HCT116 (cell line): ENCODE data around the gene BTD. TPM values are rescaled to one million over a fixed set of nuclear protein-coding genes. Genes with fewer than 3 reads are reported as not detected.

Experiments used
- ATAC-seq: fragments of 200-7000 bp; cut with Tn5 transposase; 2 replicates; pipeline ENCODE4 v1.9.1; 2020; ENCODE audit warnings: mild to moderate bottlenecking, moderate library complexity
- BruUV-seq: library from RNA; stranded (reverse); fragments of 400-500 nt; replicated peaks from 2 replicates; lab custom pipeline; 2021; lab: Mats Ljungman, UMichigan
- CTCF ChIA-PET: fragments of 300-600 bp; sonication (Branson Sonifier 250); formaldehyde crosslinking; loops from one replicate; lab custom pipeline; 2021; ENCODE audit warnings: antibody characterized with exemption; lab: Charles Lee
- POLR2A ChIA-PET: fragments of 300-600, 350-600 bp; sonication (Branson Sonifier 250); formaldehyde crosslinking; loops from one replicate; lab custom pipeline; 2021; ENCODE audit warnings: antibody characterized with exemption; lab: Charles Lee
- RAD21 ChIA-PET, 2 experiments: fragments of 300-600 bp; sonication (Branson Sonifier 250); formaldehyde crosslinking; loops; one replicate each; lab custom pipeline; 2023; ENCODE audit warnings: low total read pairs in 2 of 2; ENCODE audit not compliant: uncharacterized antibody in 2 of 2, unreplicated experiment in 2 of 2, low non-redundant PET in 1 of 2; lab: Charles Lee
- DNase-seq: peaks from one replicate; pipeline ENCODE4 v3.0.0-alpha.2; 2010; ENCODE audit warnings: low read depth, low spot score
- H2AFZ ChIP-seq: fragments of 200-600 bp; shearing (Covaris generic), sonication (generic); 2 replicates; pipeline ENCODE4 v1.6.1; 2017; ENCODE audit warnings: low read depth, mixed run types, mixed read lengths, antibody characterized with exemption, low read length; ENCODE audit not compliant: poor library complexity, severe bottlenecking
- H3K27ac ChIP-seq: 2 replicates; pipeline ENCODE4 v1.5.1; 2012; ENCODE audit warnings: low read depth, low read length
- H3K27me3 ChIP-seq: fragments of 200-600 bp; sonication (generic); 2 replicates; pipeline ENCODE4 v1.6.1; 2016; ENCODE audit warnings: mixed run types, low read length, mixed read lengths; ENCODE audit not compliant: insufficient read depth
- H3K36me3 ChIP-seq, 2 experiments: fragments of 200-500 bp in 1 of 2; fragments of 200-600 bp in 1 of 2; sonication (Bioruptor generic) in 1 of 2; sonication (generic) in 1 of 2; 2 replicates each; pipeline versions ENCODE4 v1.5.1 to v1.6.1; 2014 to 2016; ENCODE audit warnings: low read length in 2 of 2, inconsistent platforms in 1 of 2, mixed read lengths in 1 of 2, mixed run types in 1 of 2; ENCODE audit not compliant: insufficient read depth in 2 of 2, control insufficient read depth in 1 of 2
- H3K4me1 ChIP-seq, 2 experiments: fragments of 200-600 bp in 1 of 2; sonication (generic) in 1 of 2; 2 replicates each; pipeline versions ENCODE4 v1.5.1 to v1.6.1; 2012 to 2017; ENCODE audit warnings: low read length in 2 of 2, inconsistent platforms in 1 of 2, mild to moderate bottlenecking in 1 of 2, mixed read lengths in 1 of 2, mixed run types in 1 of 2, moderate library complexity in 1 of 2; ENCODE audit not compliant: insufficient read depth in 2 of 2, control insufficient read depth in 1 of 2
- H3K4me2 ChIP-seq: fragments of 200-600 bp; sonication (generic); 2 replicates; pipeline ENCODE4 v1.6.1; 2017; ENCODE audit warnings: mixed run types, low read length, mixed read lengths
- H3K4me3 ChIP-seq, 2 experiments: fragments of 200-600 bp in 1 of 2; sonication (generic) in 1 of 2; replicated peaks in 1 of 2; 2 replicates each; pipeline ENCODE4 v1.5.1; 2011 to 2016; ENCODE audit warnings: low read length in 2 of 2, control low read depth in 1 of 2, low read depth in 1 of 2, mild to moderate bottlenecking in 1 of 2, mixed read lengths in 1 of 2, mixed run types in 1 of 2
- H3K79me2 ChIP-seq: fragments of 200-600 bp; sonication (generic); 2 replicates; pipeline ENCODE4 v1.6.1; 2017; ENCODE audit warnings: mild to moderate bottlenecking, mixed run types, low read length, moderate library complexity, mixed read lengths; ENCODE audit not compliant: insufficient read depth
- H3K9ac ChIP-seq: fragments of 200-600 bp; sonication (generic); 2 replicates; pipeline ENCODE4 v1.6.1; 2016; ENCODE audit warnings: low read length, mixed read lengths
- H3K9me2 ChIP-seq: fragments of 200-600 bp; sonication (generic), shearing (Covaris generic); 2 replicates; pipeline ENCODE4 v1.6.1; 2017; ENCODE audit warnings: mixed run types, mild to moderate bottlenecking, moderate library complexity; ENCODE audit not compliant: insufficient read depth
- H3K9me3 ChIP-seq, 2 experiments: fragments of 200-500 bp in 1 of 2; fragments of 200-600 bp in 1 of 2; sonication (Bioruptor generic) in 1 of 2; sonication (generic) in 1 of 2; 2 replicates each; pipeline ENCODE4 v1.6.1; 2014 to 2017; ENCODE audit warnings: low read length in 2 of 2, mixed read lengths in 2 of 2, inconsistent platforms in 1 of 2, low read depth in 1 of 2, mild to moderate bottlenecking in 1 of 2, mixed run types in 1 of 2, moderate library complexity in 1 of 2; ENCODE audit not compliant: control insufficient read depth in 1 of 2, insufficient read depth in 1 of 2
- H4K20me1 ChIP-seq: fragments of 200-600 bp; sonication (generic), shearing (Covaris generic); 2 replicates; pipeline ENCODE4 v1.6.1; 2017; ENCODE audit warnings: mixed run types, mild to moderate bottlenecking, moderate library complexity; ENCODE audit not compliant: insufficient read depth
- CBX3 ChIP-seq: IDR thresholded peaks from 2 replicates; pipeline ENCODE4 v1.6.1; 2012; ENCODE audit warnings: low read depth
- FOSL1 ChIP-seq: IDR thresholded peaks from 2 replicates; pipeline ENCODE4 v1.6.1; 2012; ENCODE audit warnings: low read depth
- JUND ChIP-seq: IDR thresholded peaks from 2 replicates; pipeline ENCODE4 v1.6.1; 2012
- POLR2A ChIP-seq: IDR thresholded peaks from 2 replicates; pipeline ENCODE4 v1.7.0; 2011; ENCODE audit warnings: borderline replicate concordance; ENCODE audit not compliant: insufficient read depth, insufficient read length; ENCODE audit errors: extremely low read depth
- RAD21 ChIP-seq: IDR thresholded peaks from 2 replicates; pipeline ENCODE4 v1.6.1; 2012; ENCODE audit warnings: low read depth, mild to moderate bottlenecking
- intact Hi-C: fragments of 100-400 bp; cut with micrococcal nuclease; formaldehyde crosslinking; loops from 2 replicates; pipeline ENCODE4 v1.10.0; 2022
- total RNA-seq: library from RNA; stranded (reverse); gene quantifications from one replicate; pipeline ENCODE4 v1.2.1, GENCODE V29; 2021; ENCODE audit not compliant: unreplicated experiment
- TF ChIP-seq, protein P1 (sequence below): IDR thresholded peaks from 2 replicates; pipeline ENCODE4 v1.6.1; 2012
- TF ChIP-seq, protein P2 (sequence below), 3 experiments: fragments of 200-600 bp in 1 of 3; sonication (generic) in 1 of 3; IDR thresholded peaks in 2 of 3; conservative IDR thresholded peaks in 1 of 3; 2 replicates each; pipeline ENCODE4 v1.5.1; 2012 to 2017; ENCODE audit warnings: low read depth in 2 of 3, low read length in 2 of 3, antibody characterized with exemption in 1 of 3, borderline replicate concordance in 1 of 3, control low read depth in 1 of 3, mild to moderate bottlenecking in 1 of 3, mixed read lengths in 1 of 3, mixed run types in 1 of 3, moderate library complexity in 1 of 3; ENCODE audit not compliant: insufficient read depth in 1 of 3
- TF ChIP-seq, protein P3 (sequence below): IDR thresholded peaks from 2 replicates; pipeline ENCODE4 v1.6.1; 2012; ENCODE audit warnings: low read depth
- TF ChIP-seq, protein P4 (sequence below): IDR thresholded peaks from 2 replicates; pipeline ENCODE4 v1.6.1; 2011; ENCODE audit warnings: mild to moderate bottlenecking, low read length, moderate library complexity; ENCODE audit not compliant: insufficient replicate concordance; ENCODE audit errors: extremely low read depth

The BTD gene
- total RNA-seq, 1 experiment from 2014 or later: 5.0 TPM

DNA sequence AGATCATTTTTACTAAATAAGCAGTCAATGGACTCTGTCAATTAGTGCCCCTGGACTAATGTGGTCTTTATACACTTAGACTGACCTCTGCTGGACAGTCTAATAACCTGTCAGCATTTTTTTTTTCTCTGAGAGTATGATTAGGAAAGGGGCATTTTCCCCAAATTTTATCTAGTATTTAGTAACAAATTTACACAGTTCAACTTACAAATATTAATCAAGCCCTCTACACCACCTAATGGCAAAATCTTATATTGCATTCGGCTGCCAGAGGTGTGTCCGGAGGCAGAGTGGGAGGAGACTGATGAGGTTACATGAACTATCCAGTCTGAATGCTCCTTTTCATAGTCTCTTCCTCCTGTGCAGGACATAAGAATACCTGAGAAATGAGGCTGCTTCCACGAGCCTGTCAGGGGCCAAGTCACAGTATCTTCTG, 44.0 kb upstream of the BTD start:
- CTCF ChIA-PET: no interaction called here
- H3K4me1 ChIP-seq: peaks cover 4 to 6% of the 10 kb centered on the region in 2 experiments; a peak in 3 of 4 replicates
- H3K9me3 ChIP-seq: no peaks in the 10 kb centered on the region
- DNase-seq: peak; percentile 82
- no peaks in the 10 kb centered on the region for H4K20me1 ChIP-seq
- H3K27ac ChIP-seq: peak overlapping the region; percentile 21; the same call in 1 of the 2 replicates
- TF ChIP-seq, protein P1, sequence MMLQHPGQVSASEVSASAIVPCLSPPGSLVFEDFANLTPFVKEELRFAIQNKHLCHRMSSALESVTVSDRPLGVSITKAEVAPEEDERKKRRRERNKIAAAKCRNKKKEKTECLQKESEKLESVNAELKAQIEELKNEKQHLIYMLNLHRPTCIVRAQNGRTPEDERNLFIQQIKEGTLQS: no peak
- peak; percentile 67 for TF ChIP-seq RAD21
- TF ChIP-seq, protein P2, sequence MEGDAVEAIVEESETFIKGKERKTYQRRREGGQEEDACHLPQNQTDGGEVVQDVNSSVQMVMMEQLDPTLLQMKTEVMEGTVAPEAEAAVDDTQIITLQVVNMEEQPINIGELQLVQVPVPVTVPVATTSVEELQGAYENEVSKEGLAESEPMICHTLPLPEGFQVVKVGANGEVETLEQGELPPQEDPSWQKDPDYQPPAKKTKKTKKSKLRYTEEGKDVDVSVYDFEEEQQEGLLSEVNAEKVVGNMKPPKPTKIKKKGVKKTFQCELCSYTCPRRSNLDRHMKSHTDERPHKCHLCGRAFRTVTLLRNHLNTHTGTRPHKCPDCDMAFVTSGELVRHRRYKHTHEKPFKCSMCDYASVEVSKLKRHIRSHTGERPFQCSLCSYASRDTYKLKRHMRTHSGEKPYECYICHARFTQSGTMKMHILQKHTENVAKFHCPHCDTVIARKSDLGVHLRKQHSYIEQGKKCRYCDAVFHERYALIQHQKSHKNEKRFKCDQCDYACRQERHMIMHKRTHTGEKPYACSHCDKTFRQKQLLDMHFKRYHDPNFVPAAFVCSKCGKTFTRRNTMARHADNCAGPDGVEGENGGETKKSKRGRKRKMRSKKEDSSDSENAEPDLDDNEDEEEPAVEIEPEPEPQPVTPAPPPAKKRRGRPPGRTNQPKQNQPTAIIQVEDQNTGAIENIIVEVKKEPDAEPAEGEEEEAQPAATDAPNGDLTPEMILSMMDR (IDR thresholded peaks at IDR 0.05 in 2 of 3, conservative IDR thresholded peaks at IDR 0.05 in 1 of 3; ENCODE audit: borderline replicate concordance in 1 of 3, insufficient read depth in 1 of 3, low read depth in 2 of 3, low read length in 2 of 3): peak; percentile 47 to 71 (median 62); a peak in 4 of 6 replicates
- TF ChIP-seq POLR2A: no peak
- peak overlapping the region; percentile 46; the same call in 1 of the 2 replicates for H3K9ac ChIP-seq
- peak; percentile 100 for ATAC-seq
- BruUV-seq: no TSS peak
- H3K4me2 ChIP-seq: peak overlapping the region; percentile 64
- POLR2A ChIA-PET: no interaction called here
- H3K4me3 ChIP-seq: no peak overlapping the region
- H3K9me2 ChIP-seq: no peaks in the 10 kb centered on the region
- H3K36me3 ChIP-seq: peaks cover 1 to 3% of the 10 kb centered on the region in 2 experiments; a peak in 2 of 4 replicates
- H2AFZ ChIP-seq: peak overlapping the region; percentile 96
- H3K27me3 ChIP-seq: no peaks in the 10 kb centered on the region
- intact Hi-C loops: loop anchor here (2.0 to 5.0 kb wide), 4 partner anchors 289 to 635 kb away; no protein-coding TSS in a partner anchor
- no peaks in the 10 kb centered on the region for H3K79me2 ChIP-seq
- RAD21 ChIA-PET: no interaction called here

DNA sequence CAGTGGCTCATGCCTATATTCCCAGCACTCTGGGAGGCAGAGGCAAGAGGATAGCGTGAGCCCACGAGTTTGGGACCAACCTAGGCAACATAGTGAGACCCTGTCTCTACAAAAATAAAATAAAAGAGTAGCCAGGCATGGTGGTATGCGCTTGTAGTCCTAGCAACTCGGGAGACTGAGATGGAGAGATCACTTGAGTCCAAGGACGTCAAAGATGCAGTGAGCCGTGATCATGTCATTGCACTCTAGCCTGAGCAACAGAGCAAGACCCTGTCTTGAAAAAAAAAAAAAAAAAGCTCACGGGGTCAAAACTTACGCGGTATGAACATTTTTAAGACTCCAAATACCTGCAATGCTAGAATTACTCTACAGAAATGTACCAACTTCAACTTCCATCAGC, 43.0 kb upstream of the BTD start:
- Histone ChIP-seq H3K4me2 (no peak overlapping the region), H4K20me1 (no peaks in the 10 kb centered on the region), H3K9ac (no peak overlapping the region), H3K4me1 (peaks cover 4 to 6% of the 10 kb centered on the region in 2 experiments; a peak in 3 of 4 replicates), H3K9me2 (no peaks in the 10 kb centered on the region), H3K4me3 (no peak overlapping the region), H3K9me3 (no peaks in the 10 kb centered on the region), H2AFZ (no peak overlapping the region), H3K36me3 (peaks cover 5 to 10% of the 10 kb centered on the region in 2 experiments; a peak in 3 of 4 replicates), H3K79me2 (no peaks in the 10 kb centered on the region), H3K27ac (no peak overlapping the region), H3K27me3 (no peaks in the 10 kb centered on the region)
- no TSS peak for BruUV-seq
- intact Hi-C loops: loop anchor here (5.0 kb wide), 3 partner anchors 356 to 636 kb away; no protein-coding TSS in a partner anchor
- no peak for ATAC-seq
- ChIA-PET POLR2A (no interaction called here), CTCF (no interaction called here), RAD21 (no interaction called here)
- no peak for DNase-seq
- TF ChIP-seq JUND (no peak), CBX3 (no peak), FOSL1 (no peak)
- TF ChIP-seq, protein P3, sequence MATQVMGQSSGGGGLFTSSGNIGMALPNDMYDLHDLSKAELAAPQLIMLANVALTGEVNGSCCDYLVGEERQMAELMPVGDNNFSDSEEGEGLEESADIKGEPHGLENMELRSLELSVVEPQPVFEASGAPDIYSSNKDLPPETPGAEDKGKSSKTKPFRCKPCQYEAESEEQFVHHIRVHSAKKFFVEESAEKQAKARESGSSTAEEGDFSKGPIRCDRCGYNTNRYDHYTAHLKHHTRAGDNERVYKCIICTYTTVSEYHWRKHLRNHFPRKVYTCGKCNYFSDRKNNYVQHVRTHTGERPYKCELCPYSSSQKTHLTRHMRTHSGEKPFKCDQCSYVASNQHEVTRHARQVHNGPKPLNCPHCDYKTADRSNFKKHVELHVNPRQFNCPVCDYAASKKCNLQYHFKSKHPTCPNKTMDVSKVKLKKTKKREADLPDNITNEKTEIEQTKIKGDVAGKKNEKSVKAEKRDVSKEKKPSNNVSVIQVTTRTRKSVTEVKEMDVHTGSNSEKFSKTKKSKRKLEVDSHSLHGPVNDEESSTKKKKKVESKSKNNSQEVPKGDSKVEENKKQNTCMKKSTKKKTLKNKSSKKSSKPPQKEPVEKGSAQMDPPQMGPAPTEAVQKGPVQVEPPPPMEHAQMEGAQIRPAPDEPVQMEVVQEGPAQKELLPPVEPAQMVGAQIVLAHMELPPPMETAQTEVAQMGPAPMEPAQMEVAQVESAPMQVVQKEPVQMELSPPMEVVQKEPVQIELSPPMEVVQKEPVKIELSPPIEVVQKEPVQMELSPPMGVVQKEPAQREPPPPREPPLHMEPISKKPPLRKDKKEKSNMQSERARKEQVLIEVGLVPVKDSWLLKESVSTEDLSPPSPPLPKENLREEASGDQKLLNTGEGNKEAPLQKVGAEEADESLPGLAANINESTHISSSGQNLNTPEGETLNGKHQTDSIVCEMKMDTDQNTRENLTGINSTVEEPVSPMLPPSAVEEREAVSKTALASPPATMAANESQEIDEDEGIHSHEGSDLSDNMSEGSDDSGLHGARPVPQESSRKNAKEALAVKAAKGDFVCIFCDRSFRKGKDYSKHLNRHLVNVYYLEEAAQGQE: no peak
- TF ChIP-seq, protein P4, sequence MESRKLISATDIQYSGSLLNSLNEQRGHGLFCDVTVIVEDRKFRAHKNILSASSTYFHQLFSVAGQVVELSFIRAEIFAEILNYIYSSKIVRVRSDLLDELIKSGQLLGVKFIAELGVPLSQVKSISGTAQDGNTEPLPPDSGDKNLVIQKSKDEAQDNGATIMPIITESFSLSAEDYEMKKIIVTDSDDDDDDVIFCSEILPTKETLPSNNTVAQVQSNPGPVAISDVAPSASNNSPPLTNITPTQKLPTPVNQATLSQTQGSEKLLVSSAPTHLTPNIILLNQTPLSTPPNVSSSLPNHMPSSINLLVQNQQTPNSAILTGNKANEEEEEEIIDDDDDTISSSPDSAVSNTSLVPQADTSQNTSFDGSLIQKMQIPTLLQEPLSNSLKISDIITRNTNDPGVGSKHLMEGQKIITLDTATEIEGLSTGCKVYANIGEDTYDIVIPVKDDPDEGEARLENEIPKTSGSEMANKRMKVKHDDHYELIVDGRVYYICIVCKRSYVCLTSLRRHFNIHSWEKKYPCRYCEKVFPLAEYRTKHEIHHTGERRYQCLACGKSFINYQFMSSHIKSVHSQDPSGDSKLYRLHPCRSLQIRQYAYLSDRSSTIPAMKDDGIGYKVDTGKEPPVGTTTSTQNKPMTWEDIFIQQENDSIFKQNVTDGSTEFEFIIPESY: no peak
